Endothelial cell of umbilical vein (primary cell): ENCODE results near the gene GOLPH3. TPM values are rescaled to one million over a fixed set of nuclear protein-coding genes. Genes with fewer than 3 reads are reported as not detected.

Experiments used
- BruUV-seq: library from RNA; stranded (reverse); fragments of 400-500 nt; replicated peaks from 2 replicates; lab custom pipeline; 2021; lab: Mats Ljungman, UMichigan
- CTCF ChIA-PET: fragments of 300-600, 350-600 bp; sonication (Branson Sonifier 250); formaldehyde crosslinking; loops from one replicate; lab custom pipeline; 2021; ENCODE audit warnings: antibody characterized with exemption, inconsistent platforms; lab: Charles Lee
- POLR2A ChIA-PET: fragments of 300-600, 350-600 bp; sonication (Branson Sonifier 250); formaldehyde crosslinking; loops from one replicate; lab custom pipeline; 2021; ENCODE audit warnings: antibody characterized with exemption, inconsistent platforms; lab: Charles Lee
- DNase-seq: peaks from one replicate; pipeline ENCODE4 v3.0.0-alpha.2; 2011; ENCODE audit warnings: low read depth, low spot score
- FAIRE-seq: peaks from 2 replicates; lab custom pipeline; 2011; peaks lifted over from hg19 to GRCh38; lab: Jason Lieb, UNC
- H2AFZ ChIP-seq: 2 replicates; pipeline ENCODE4 v1.6.0; 2012; ENCODE audit warnings: low read depth, low read length, control low read depth, inconsistent platforms
- H3K27ac ChIP-seq: 2 replicates; pipeline ENCODE4 v1.5.1; 2011; ENCODE audit warnings: low read depth, mild to moderate bottlenecking, control low read depth, low read length, moderate library complexity; ENCODE audit not compliant: insufficient read depth
- H3K27me3 ChIP-seq, 2 experiments: 2 replicates each; pipeline versions ENCODE4 v1.6.0 to v1.6.1; 2011; ENCODE audit warnings: low read length in 2 of 2, mixed read lengths in 1 of 2; ENCODE audit not compliant: control insufficient read depth in 2 of 2, insufficient read depth in 2 of 2
- H3K36me3 ChIP-seq, 2 experiments: 2 replicates in 1 of 2; 3 replicates in 1 of 2; pipeline ENCODE4 v1.5.1; 2011; ENCODE audit warnings: low read length in 2 of 2, mild to moderate bottlenecking in 1 of 2, moderate library complexity in 1 of 2; ENCODE audit not compliant: control insufficient read depth in 2 of 2, insufficient read depth in 2 of 2; ENCODE audit errors: extremely low read depth in 1 of 2
- H3K4me1 ChIP-seq: 3 replicates; pipeline ENCODE4 v1.5.1; 2011; ENCODE audit warnings: mild to moderate bottlenecking, low read length; ENCODE audit not compliant: control insufficient read depth, insufficient read depth; ENCODE audit errors: extremely low read depth
- H3K4me2 ChIP-seq: 2 replicates; pipeline ENCODE4 v1.6.1; 2011; ENCODE audit warnings: low read length, control low read depth, mixed read lengths; ENCODE audit not compliant: insufficient read depth
- H3K4me3 ChIP-seq, 3 experiments: fragments of 200-600 bp in 1 of 3; sonication (generic), shearing (Covaris generic) in 1 of 3; replicated peaks in 1 of 3; 2 replicates each; pipeline ENCODE4 v1.5.1; 2011 to 2016; ENCODE audit warnings: control low read depth in 3 of 3, low read length in 3 of 3, mild to moderate bottlenecking in 2 of 3, inconsistent platforms in 1 of 3, low read depth in 1 of 3, moderate library complexity in 1 of 3; ENCODE audit not compliant: insufficient read depth in 1 of 3
- H3K79me2 ChIP-seq: 2 replicates; pipeline ENCODE4 v1.6.0; 2012; ENCODE audit warnings: low read length, inconsistent platforms; ENCODE audit not compliant: control insufficient read depth, insufficient read depth
- H3K9ac ChIP-seq: replicated peaks from 2 replicates; pipeline ENCODE3; 2011; ENCODE audit warnings: low read length, control low read depth; ENCODE audit not compliant: insufficient read depth; ENCODE audit errors: extremely low read depth
- H3K9me1 ChIP-seq: replicated peaks from 3 replicates; pipeline ENCODE4 v1.6.0; 2011; ENCODE audit warnings: mild to moderate bottlenecking, low read length; ENCODE audit not compliant: control insufficient read depth, insufficient read depth; ENCODE audit errors: extremely low read depth
- H3K9me3 ChIP-seq: replicated peaks from 2 replicates; pipeline ENCODE4 v1.5.1; 2012; ENCODE audit warnings: low read length, inconsistent platforms; ENCODE audit not compliant: control insufficient read depth, insufficient read depth
- H4K20me1 ChIP-seq: replicated peaks from 2 replicates; pipeline ENCODE3; 2011; ENCODE audit warnings: mild to moderate bottlenecking, low read length; ENCODE audit not compliant: control insufficient read depth, insufficient read depth; ENCODE audit errors: extremely low read depth
- CTCF ChIP-seq, 2 donors: IDR thresholded peaks; 1 replicate in 1 of 2; 2 replicates in 1 of 2; pipeline ENCODE4 v1.5.1; 2011; ENCODE audit warnings: low read length in 2 of 2, mild to moderate bottlenecking in 2 of 2, moderate library complexity in 2 of 2, control low read depth in 1 of 2, inconsistent platforms in 1 of 2, low read depth in 1 of 2; ENCODE audit not compliant: insufficient read depth in 1 of 2; ENCODE audit errors: extremely low read depth in 1 of 2
- FOS ChIP-seq: IDR thresholded peaks from 2 replicates; pipeline ENCODE4 v1.6.1; 2011; ENCODE audit warnings: mild to moderate bottlenecking, low read length, moderate library complexity, borderline replicate concordance; ENCODE audit not compliant: insufficient read depth
- GATA2 ChIP-seq: IDR thresholded peaks from 2 replicates; pipeline ENCODE4 v1.7.0; 2011; ENCODE audit warnings: low read depth, mild to moderate bottlenecking, moderate library complexity, mixed read lengths, low read length; ENCODE audit not compliant: insufficient read length, insufficient read depth
- JUN ChIP-seq: IDR thresholded peaks from 2 replicates; pipeline ENCODE4 v1.6.1; 2011; ENCODE audit warnings: borderline replicate concordance, low read depth; ENCODE audit not compliant: insufficient read length, insufficient read depth
- MAX ChIP-seq: IDR thresholded peaks from 2 replicates; pipeline ENCODE4 v1.6.1; 2011; ENCODE audit not compliant: insufficient read depth, insufficient read length
- POLR2A ChIP-seq: IDR thresholded peaks from 2 replicates; pipeline ENCODE4 v1.6.1; 2012; ENCODE audit warnings: low read depth, mild to moderate bottlenecking, control low read depth, low read length
- dilution Hi-C: fragments of 300-500 bp; cut with MboI; formaldehyde crosslinking; loops from one replicate; pipeline ENCODE4 v1.15.0; 2019; ENCODE audit warnings: low sequenced_read_pairs; ENCODE audit not compliant: extremely low pct_ligation_motif_present
- intact Hi-C: fragments of 100-400 bp; cut with micrococcal nuclease; formaldehyde crosslinking; loops from one replicate; pipeline ENCODE4 v1.10.0; 2022
- polyA plus RNA-seq, 4 experiments: library from polyadenylated mRNA; depleted of rRNA in 3 of 4; stranded (reverse) in 3 of 4; unstranded in 1 of 4; fragments of >200 nt; gene quantifications; 2 replicates each; pipeline versions ENCODE4 v1.2.1 to v1.2.3, GENCODE V29; 2011 to 2012; ENCODE audit warnings: missing spikeins in 1 of 4
- total RNA-seq: library from RNA; stranded (reverse); gene quantifications from 2 replicates; pipeline ENCODE4 v1.2.3, GENCODE V29; 2021

Gene GOLPH3
- total and polyA plus RNA-seq, 2 donors (not counting 3 experiments of a cell fraction or from before 2014, with no cell fraction given) = 38.1 to 70.2 TPM

GRCh38 chr5:32103521-32103920, 70.6 kb downstream of the GOLPH3 start:
- peaks cover 12% of the 10 kb centered on the region in 2 experiments for H3K36me3 ChIP-seq
- DNase-seq (no peak), FAIRE-seq (no peak)
- H3K27me3 ChIP-seq = no peaks in the 10 kb centered on the region
- no peaks in the 10 kb centered on the region for H3K9me3 ChIP-seq
- no peak overlapping the region for H3K4me2 ChIP-seq
- no peak overlapping the region for H3K27ac ChIP-seq
- H3K9me1 ChIP-seq = no peaks in the 10 kb centered on the region
- no TSS peak for BruUV-seq
- no peak overlapping the region for H3K9ac ChIP-seq
- H2AFZ ChIP-seq = no peak overlapping the region
- dilution Hi-C loops (no loop called here), intact Hi-C loops (no loop called here)
- POLR2A ChIA-PET = no interaction called here
- H3K4me1 ChIP-seq = peaks cover 30% of the 10 kb centered on the region
- H3K4me3 ChIP-seq = no peak overlapping the region
- TF ChIP-seq POLR2A (no peak), MAX (no peak), JUN (no peak), CTCF (IDR thresholded peaks at IDR 0.05; ENCODE audit: extremely low read depth in 1 of 2, insufficient read depth in 1 of 2, low read depth in 1 of 2, low read length in 2 of 2) (no peak), GATA2 (no peak), FOS (no peak)
- H3K79me2 ChIP-seq = peaks cover 4% of the 10 kb centered on the region
- no peaks in the 10 kb centered on the region for H4K20me1 ChIP-seq
- CTCF ChIA-PET = no interaction called here
